VCaP (cell line): ENCODE measurements around the gene LARGE1.

Experiments
- H3K27ac ChIP-seq: fragments of 450-650 bp; 2 replicates; pipeline ENCODE4 v1.5.1; 2017
- TF ChIP-seq, protein P1 (sequence below): fragments of 450-650 bp; conservative IDR thresholded peaks from 2 replicates; pipeline ENCODE4 v1.5.1; 2017; ENCODE audit warnings: mild to moderate bottlenecking, moderate library complexity

Gene LARGE1

GRCh38 chr22:33232071-33232470 lies 688.2 kb downstream of the LARGE1 start:
- no peak overlapping the region for H3K27ac ChIP-seq
- TF ChIP-seq, protein P1, sequence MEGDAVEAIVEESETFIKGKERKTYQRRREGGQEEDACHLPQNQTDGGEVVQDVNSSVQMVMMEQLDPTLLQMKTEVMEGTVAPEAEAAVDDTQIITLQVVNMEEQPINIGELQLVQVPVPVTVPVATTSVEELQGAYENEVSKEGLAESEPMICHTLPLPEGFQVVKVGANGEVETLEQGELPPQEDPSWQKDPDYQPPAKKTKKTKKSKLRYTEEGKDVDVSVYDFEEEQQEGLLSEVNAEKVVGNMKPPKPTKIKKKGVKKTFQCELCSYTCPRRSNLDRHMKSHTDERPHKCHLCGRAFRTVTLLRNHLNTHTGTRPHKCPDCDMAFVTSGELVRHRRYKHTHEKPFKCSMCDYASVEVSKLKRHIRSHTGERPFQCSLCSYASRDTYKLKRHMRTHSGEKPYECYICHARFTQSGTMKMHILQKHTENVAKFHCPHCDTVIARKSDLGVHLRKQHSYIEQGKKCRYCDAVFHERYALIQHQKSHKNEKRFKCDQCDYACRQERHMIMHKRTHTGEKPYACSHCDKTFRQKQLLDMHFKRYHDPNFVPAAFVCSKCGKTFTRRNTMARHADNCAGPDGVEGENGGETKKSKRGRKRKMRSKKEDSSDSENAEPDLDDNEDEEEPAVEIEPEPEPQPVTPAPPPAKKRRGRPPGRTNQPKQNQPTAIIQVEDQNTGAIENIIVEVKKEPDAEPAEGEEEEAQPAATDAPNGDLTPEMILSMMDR: no peak

DNA sequence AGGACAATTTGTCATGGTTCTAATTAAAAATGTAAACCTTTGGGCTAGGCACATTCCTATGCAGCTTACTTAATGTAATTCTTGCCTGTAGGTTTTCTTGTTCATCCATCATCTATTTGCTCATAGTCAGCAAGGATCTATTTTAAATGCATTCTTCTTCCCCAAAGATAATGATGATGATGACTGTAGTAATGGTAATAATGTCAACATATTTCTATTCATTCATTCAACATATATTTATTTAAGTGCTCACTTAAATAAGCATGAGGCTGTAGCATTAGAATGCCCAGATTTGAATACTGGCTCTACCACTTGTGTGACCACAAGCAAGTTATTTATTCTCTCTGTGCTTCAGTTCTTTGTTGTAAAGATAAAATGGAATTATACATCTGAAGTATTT lies 692.5 kb downstream of the LARGE1 start:
- TF ChIP-seq, protein P1: no peak
- H3K27ac ChIP-seq: no peak overlapping the region

DNA sequence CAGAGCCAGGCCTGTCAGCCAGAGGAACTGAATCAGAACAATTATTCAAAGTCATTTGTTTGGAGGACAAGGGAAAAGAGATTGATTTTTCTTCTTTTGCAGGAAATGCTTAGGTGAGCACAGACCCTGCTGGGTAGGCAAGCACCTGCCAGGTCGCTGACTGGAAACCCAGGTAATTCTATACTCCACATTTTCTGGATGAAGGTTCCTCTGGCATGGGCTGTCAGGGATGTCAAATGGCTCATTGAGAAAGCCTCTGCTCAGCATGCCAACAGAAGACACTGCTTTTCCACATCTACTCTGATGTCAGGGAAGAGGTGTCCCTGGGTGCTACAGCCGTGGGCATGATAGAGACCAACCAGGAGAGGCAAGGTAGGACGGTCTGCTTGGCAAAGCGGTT lies 695.4 kb downstream of the LARGE1 start:
- TF ChIP-seq, protein P1: no peak
- no peak overlapping the region for H3K27ac ChIP-seq
